A549 (cell line): Measurements from ENCODE around the gene GNA15. TPM values are rescaled to one million over a fixed set of nuclear protein-coding genes. Genes with fewer than 3 reads are reported as not detected.

Experiments
- ATAC-seq, 2 experiments: fragments of 200-7000 bp in 1 of 2; fragments of >200 bp in 1 of 2; cut with Nextera tagmentation in 1 of 2; cut with Tn5 transposase in 1 of 2; 3 replicates each; pipeline versions ENCODE4 v1.8.0 to v1.9.1; 2018 to 2020; ENCODE audit warnings: mild to moderate bottlenecking in 1 of 2, moderate library complexity in 1 of 2
- CTCF ChIA-PET: fragments of 300-600 bp; sonication (Branson Sonifier 250); formaldehyde crosslinking; extraction: SDS; loops from one replicate; lab custom pipeline; 2021; ENCODE audit warnings: antibody characterized with exemption, inconsistent platforms; lab: Yijun Ruan, JAX
- POLR2A ChIA-PET: fragments of 350-600 bp; formaldehyde crosslinking; extraction: SDS; loops from one replicate; lab custom pipeline; 2021; ENCODE audit warnings: antibody characterized with exemption, inconsistent platforms; lab: Yijun Ruan, JAX
- DNase-seq, 2 experiments: peaks; one replicate each; pipeline versions ENCODE4 v3.0.0 to v3.0.0-alpha.2; 2011 to 2016; ENCODE audit warnings: low read depth in 1 of 2, low spot score in 1 of 2
- FAIRE-seq: peaks from 2 replicates; lab custom pipeline; 2011; peaks lifted over from hg19 to GRCh38; lab: Jason Lieb, UNC
- H3K27ac ChIP-seq, 2 experiments: fragments of >200 bp; sonication (Bioruptor Twin); formaldehyde crosslinking; 3 replicates each; pipeline ENCODE4 v1.5.1; 2016 to 2017
- H3K4me1 ChIP-seq: fragments of >200 bp; sonication (Bioruptor Twin); formaldehyde crosslinking; 3 replicates; pipeline ENCODE4 v1.6.1; 2016
- H3K4me2 ChIP-seq: fragments of >200 bp; sonication (Bioruptor Twin); formaldehyde crosslinking; 3 replicates; pipeline ENCODE4 v1.6.1; 2016
- H3K4me3 ChIP-seq: fragments of >200 bp; sonication (Bioruptor Twin); formaldehyde crosslinking; 3 replicates; pipeline ENCODE4 v1.5.1; 2016
- H3K9me3 ChIP-seq: fragments of >200 bp; sonication (Bioruptor Twin); formaldehyde crosslinking; 3 replicates; pipeline ENCODE4 v1.6.1; 2016
- ATOH8 ChIP-seq: fragments of 250-450 bp; sonication (Bioruptor Pico); IDR thresholded peaks from 2 replicates; pipeline ENCODE4 v1.5.0; 2020; ENCODE audit warnings: low read depth, mild to moderate bottlenecking, moderate library complexity
- BCL3 ChIP-seq: fragments of >200 bp; sonication (Bioruptor Twin); formaldehyde crosslinking; IDR thresholded peaks from 3 replicates; pipeline ENCODE4 v1.6.1; 2016
- CEBPB ChIP-seq, 2 experiments: fragments of >200 bp in 1 of 2; sonication (Bioruptor Twin) in 1 of 2; formaldehyde crosslinking in 1 of 2; IDR thresholded peaks; 2 replicates each; pipeline ENCODE4 v1.6.1; 2012 to 2016
- CHD4 ChIP-seq: fragments of 200-600 bp; sonication (generic); IDR thresholded peaks from 2 replicates; pipeline ENCODE4 v1.6.1; 2016; ENCODE audit warnings: antibody characterized with exemption, mild to moderate bottlenecking, borderline replicate concordance
- CTCF ChIP-seq: fragments of >200 bp; sonication (Bioruptor Twin); formaldehyde crosslinking; IDR thresholded peaks from 3 replicates; pipeline ENCODE4 v1.5.1; 2016
- E2F6 ChIP-seq: IDR thresholded peaks from 2 replicates; pipeline ENCODE4 v1.6.1; 2012; ENCODE audit warnings: low read depth, borderline replicate concordance
- EHF ChIP-seq: fragments of 250-450 bp; sonication (Bioruptor Pico); IDR thresholded peaks from 2 replicates; pipeline ENCODE4 v1.5.0; 2020; ENCODE audit warnings: mild to moderate bottlenecking
- ESRRA ChIP-seq: fragments of 150-350 bp; IDR thresholded peaks from 2 replicates; pipeline ENCODE4 v1.6.1; 2014; ENCODE audit warnings: mild to moderate bottlenecking, low read length, borderline replicate concordance
- FOSL2 ChIP-seq, 2 experiments: fragments of 450-650 bp in 1 of 2; fragments of >200 bp in 1 of 2; sonication (Bioruptor Twin) in 1 of 2; formaldehyde crosslinking; IDR thresholded peaks; 2 replicates each; pipeline versions ENCODE4 v1.5.0 to v1.6.1; 2016 to 2020; ENCODE audit warnings: mild to moderate bottlenecking in 1 of 2, moderate library complexity in 1 of 2
- GATA3 ChIP-seq: IDR thresholded peaks from 2 replicates; pipeline ENCODE4 v1.6.1; 2012; ENCODE audit warnings: borderline replicate concordance
- HOXA7 ChIP-seq: fragments of 250-450 bp; sonication (Bioruptor Pico); IDR thresholded peaks from 2 replicates; pipeline ENCODE4 v1.5.0; 2020; ENCODE audit warnings: mild to moderate bottlenecking, moderate library complexity
- HOXB13 ChIP-seq: fragments of 250-450 bp; sonication (Bioruptor Pico); IDR thresholded peaks from 2 replicates; pipeline ENCODE4 v1.5.0; 2020; ENCODE audit warnings: low read depth, mild to moderate bottlenecking, moderate library complexity
- JUNB ChIP-seq: fragments of >200 bp; sonication (Bioruptor Twin); formaldehyde crosslinking; IDR thresholded peaks from 2 replicates; pipeline ENCODE4 v1.6.1; 2016
- MAFK ChIP-seq: fragments of 450-650 bp; IDR thresholded peaks from 2 replicates; pipeline ENCODE4 v1.6.1; 2014; ENCODE audit not compliant: partially characterized antibody
- MAZ ChIP-seq: fragments of 150-350 bp; IDR thresholded peaks from 2 replicates; pipeline ENCODE4 v1.6.1; 2014; ENCODE audit warnings: antibody characterized with exemption, low read depth, low read length, borderline replicate concordance
- NFE2L2 ChIP-seq: fragments of 150-350 bp; conservative IDR thresholded peaks from 2 replicates; pipeline ENCODE4 v1.6.1; 2014; ENCODE audit warnings: low read length
- NR3C1 ChIP-seq: fragments of >200 bp; sonication (Bioruptor Twin); formaldehyde crosslinking; IDR thresholded peaks from 3 replicates; pipeline ENCODE4 v1.6.1; 2017
- PBX3 ChIP-seq: IDR thresholded peaks from 2 replicates; pipeline ENCODE4 v1.6.1; 2012
- RARB ChIP-seq: fragments of 250-450 bp; sonication (Bioruptor Pico); IDR thresholded peaks from 2 replicates; pipeline ENCODE4 v1.8.0; 2021; ENCODE audit warnings: mild to moderate bottlenecking, moderate library complexity
- RCOR1 ChIP-seq: fragments of 150-350 bp; IDR thresholded peaks from 2 replicates; pipeline ENCODE4 v1.6.1; 2014; ENCODE audit warnings: antibody characterized with exemption, low read length, low read depth
- TFCP2L1 ChIP-seq: fragments of 250-450 bp; sonication (Bioruptor Pico); IDR thresholded peaks from 2 replicates; pipeline ENCODE4 v1.5.0; 2021; ENCODE audit warnings: mild to moderate bottlenecking
- ZNF302 ChIP-seq: fragments of 250-450 bp; sonication (Bioruptor Pico); IDR thresholded peaks from 2 replicates; pipeline ENCODE4 v1.9.0; 2021; ENCODE audit warnings: inconsistent platforms, mild to moderate bottlenecking, moderate library complexity
- WGBS: methylation state at CpG from one replicate; pipeline ENCODE4 v1.1.6; 2017; ENCODE audit errors: missing lambda C conversion rate; 5-methylcytosine and 5-hydroxymethylcytosine counted together
- polyA plus RNA-seq, 4 experiments: library from polyadenylated mRNA; depleted of rRNA in 3 of 4; stranded (reverse); fragments of >200 nt; fragmentation: RNase III in 1 of 4; extraction: RNeasy Plus Mini Kit Qiagen cat#74134 plus additional on column Dnase treatment in 1 of 4; gene quantifications; 2 replicates in 3 of 4; 3 replicates in 1 of 4; pipeline ENCODE4 v1.2.3, GENCODE V29; 2011 to 2017
- TF ChIP-seq, protein P1 (sequence below): fragments of 250-450 bp; sonication (Bioruptor Pico); IDR thresholded peaks from 2 replicates; pipeline ENCODE4 v1.5.0; 2021; ENCODE audit warnings: mild to moderate bottlenecking, moderate library complexity, borderline replicate concordance
- TF ChIP-seq, protein P2 (sequence below): fragments of >200 bp; sonication (Bioruptor Twin); formaldehyde crosslinking; IDR thresholded peaks from 2 replicates; pipeline ENCODE4 v1.6.1; 2016

GNA15 gene
- polyA plus RNA-seq, 2 of the 4 experiments (the other 2 are of a cell fraction): 0.06 TPM; not detected in 1

- TF ChIP-seq RCOR1: no peak
These were observed 13.9 kb upstream of the GNA15 start (continued) for GRCh38 chr19:3121821-3122511.

GRCh38 chr19:3122512-3122870, 13.3 kb upstream of the GNA15 start:
- TF ChIP-seq HOXB13 (CRISPR knock-in tag) (no peak), TFCP2L1 (no peak), FOSL2 (IDR thresholded peaks at IDR 0.05) (no peak), FOSL2 (CRISPR knock-in tag; IDR thresholded peaks at IDR 0.05) (no peak), BCL3 (no peak), ESRRA (no peak), GATA3 (no peak), MAZ (no peak), RARB (CRISPR knock-in tag) (no peak), NFE2L2 (no peak), MAFK (no peak)
- TF ChIP-seq, protein P1, sequence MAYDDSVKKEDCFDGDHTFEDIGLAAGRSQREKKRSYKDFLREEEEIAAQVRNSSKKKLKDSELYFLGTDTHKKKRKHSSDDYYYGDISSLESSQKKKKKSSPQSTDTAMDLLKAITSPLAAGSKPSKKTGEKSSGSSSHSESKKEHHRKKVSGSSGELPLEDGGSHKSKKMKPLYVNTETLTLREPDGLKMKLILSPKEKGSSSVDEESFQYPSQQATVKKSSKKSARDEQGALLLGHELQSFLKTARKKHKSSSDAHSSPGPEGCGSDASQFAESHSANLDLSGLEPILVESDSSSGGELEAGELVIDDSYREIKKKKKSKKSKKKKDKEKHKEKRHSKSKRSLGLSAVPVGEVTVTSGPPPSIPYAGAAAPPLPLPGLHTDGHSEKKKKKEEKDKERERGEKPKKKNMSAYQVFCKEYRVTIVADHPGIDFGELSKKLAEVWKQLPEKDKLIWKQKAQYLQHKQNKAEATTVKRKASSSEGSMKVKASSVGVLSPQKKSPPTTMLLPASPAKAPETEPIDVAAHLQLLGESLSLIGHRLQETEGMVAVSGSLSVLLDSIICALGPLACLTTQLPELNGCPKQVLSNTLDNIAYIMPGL: no peak
- no peak for DNase-seq
- POLR2A ChIA-PET: no interaction called here
- WGBS: 94% methylated on average over 13 of the region's 22 CpGs
- Histone ChIP-seq H3K4me2 (no peak overlapping the region), H3K27ac (no peak overlapping the region), H3K4me1 (no peaks in the 10 kb centered on the region), H3K4me3 (no peak overlapping the region), H3K9me3 (no peaks in the 10 kb centered on the region)
- no peak for ATAC-seq
- CTCF ChIA-PET: interaction anchor here (0.9 to 1.5 kb wide), 2 partner anchors 14 to 18 kb away, joined by 3 to 5 read pairs; no protein-coding TSS in a partner anchor
- FAIRE-seq: no peak

- 97% methylated on average over 15 of the region's 29 CpGs for WGBS
- Histone ChIP-seq H3K27ac (no peak overlapping the region), H3K4me2 (no peak overlapping the region), H3K4me1 (no peaks in the 10 kb centered on the region), H3K4me3 (no peak overlapping the region), H3K9me3 (no peaks in the 10 kb centered on the region)
- TF ChIP-seq ZNF302 (CRISPR knock-in tag): no peak
- no peak for TF ChIP-seq RARB (CRISPR knock-in tag)
- TF ChIP-seq EHF: no peak
- TF ChIP-seq CTCF: no peak
- no peak for TF ChIP-seq CHD4
- TF ChIP-seq MAZ: no peak
- TF ChIP-seq CEBPB (IDR thresholded peaks at IDR 0.05): no peak
- TF ChIP-seq PBX3: no peak
- TF ChIP-seq HOXB13 (CRISPR knock-in tag): no peak
- no peak for TF ChIP-seq NR3C1
- no peak for TF ChIP-seq ATOH8
- TF ChIP-seq, protein P2, sequence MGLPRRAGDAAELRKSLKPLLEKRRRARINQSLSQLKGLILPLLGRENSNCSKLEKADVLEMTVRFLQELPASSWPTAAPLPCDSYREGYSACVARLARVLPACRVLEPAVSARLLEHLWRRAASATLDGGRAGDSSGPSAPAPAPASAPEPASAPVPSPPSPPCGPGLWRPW: no peak
- TF ChIP-seq JUNB: no peak
- TF ChIP-seq HOXA7 (CRISPR knock-in tag): no peak
- TF ChIP-seq E2F6: no peak
- DNase-seq (no peak), FAIRE-seq (no peak), ATAC-seq (no peak)
- ChIA-PET CTCF (interaction anchor here (1.5 kb wide), 2 partner anchors 14 to 19 kb away, joined by 5 read pairs; no protein-coding TSS in a partner anchor), POLR2A (no interaction called here)
These were observed 12.6 kb upstream of the GNA15 start for GRCh38 chr19:3123088-3123721.
